Breast epithelium (tissue), 3 donors: ENCODE results near the gene ALDH1A1.

ENCODE experiments used
- POLR2A ChIP-seq: fragments of 450-650 bp; IDR thresholded peaks from one replicate; pipeline ENCODE4 v1.6.1; 2016; ENCODE audit warnings: antibody characterized with exemption, mild to moderate bottlenecking, moderate library complexity
- POLR2AphosphoS5 ChIP-seq, 3 donors: sonication (generic); formaldehyde crosslinking; IDR thresholded peaks; one replicate each; pipeline ENCODE4 v1.6.1; 2017; ENCODE audit warnings: antibody characterized with exemption in 3 of 3
- TF ChIP-seq, protein P1 (sequence below), 3 donors: fragments of 450-650 bp; IDR thresholded peaks; one replicate each; pipeline ENCODE4 v1.5.1; 2016 to 2017; ENCODE audit warnings: antibody characterized with exemption in 3 of 3, mild to moderate bottlenecking in 3 of 3, moderate library complexity in 3 of 3

DNA sequence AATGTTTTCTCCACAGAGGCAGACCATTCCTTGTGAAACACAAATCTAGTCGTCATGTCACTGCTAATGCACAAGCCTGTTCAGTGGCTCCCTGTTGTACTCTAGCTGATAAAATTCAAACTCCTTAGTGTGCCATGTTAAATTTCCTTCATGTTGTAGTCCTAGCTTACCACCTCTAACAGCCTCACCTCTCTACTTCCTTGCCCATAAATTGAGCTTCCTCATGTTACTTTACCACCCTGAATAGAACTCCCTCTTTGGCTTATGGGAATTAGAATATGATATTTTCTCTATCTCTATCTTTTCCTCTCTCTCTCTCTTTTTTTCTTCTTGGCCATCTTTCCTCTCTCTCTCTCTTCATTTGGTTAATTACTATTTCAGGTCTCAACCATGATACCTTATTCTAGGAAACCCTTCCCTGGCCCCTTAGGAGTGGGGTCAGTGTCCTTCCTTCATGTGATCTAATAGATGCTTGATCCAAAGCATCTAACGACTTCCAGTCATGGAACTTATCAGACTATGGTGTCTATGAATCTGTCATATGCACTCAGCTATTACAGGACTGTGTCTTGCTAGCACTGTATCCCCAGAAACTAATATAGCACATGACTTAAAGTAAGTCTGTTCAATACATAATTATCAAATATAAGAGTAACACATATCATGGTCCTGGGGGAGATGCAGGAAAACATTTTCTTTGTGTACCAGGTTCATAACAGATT is 31.5 kb upstream of the ALDH1A1 start:
- TF ChIP-seq, protein P1, sequence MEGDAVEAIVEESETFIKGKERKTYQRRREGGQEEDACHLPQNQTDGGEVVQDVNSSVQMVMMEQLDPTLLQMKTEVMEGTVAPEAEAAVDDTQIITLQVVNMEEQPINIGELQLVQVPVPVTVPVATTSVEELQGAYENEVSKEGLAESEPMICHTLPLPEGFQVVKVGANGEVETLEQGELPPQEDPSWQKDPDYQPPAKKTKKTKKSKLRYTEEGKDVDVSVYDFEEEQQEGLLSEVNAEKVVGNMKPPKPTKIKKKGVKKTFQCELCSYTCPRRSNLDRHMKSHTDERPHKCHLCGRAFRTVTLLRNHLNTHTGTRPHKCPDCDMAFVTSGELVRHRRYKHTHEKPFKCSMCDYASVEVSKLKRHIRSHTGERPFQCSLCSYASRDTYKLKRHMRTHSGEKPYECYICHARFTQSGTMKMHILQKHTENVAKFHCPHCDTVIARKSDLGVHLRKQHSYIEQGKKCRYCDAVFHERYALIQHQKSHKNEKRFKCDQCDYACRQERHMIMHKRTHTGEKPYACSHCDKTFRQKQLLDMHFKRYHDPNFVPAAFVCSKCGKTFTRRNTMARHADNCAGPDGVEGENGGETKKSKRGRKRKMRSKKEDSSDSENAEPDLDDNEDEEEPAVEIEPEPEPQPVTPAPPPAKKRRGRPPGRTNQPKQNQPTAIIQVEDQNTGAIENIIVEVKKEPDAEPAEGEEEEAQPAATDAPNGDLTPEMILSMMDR (IDR thresholded peaks at IDR 0.05): no peak
- no peak for TF ChIP-seq POLR2A
- TF ChIP-seq POLR2AphosphoS5 (IDR thresholded peaks at IDR 0.05): no peak
